ENCODE data around the gene TYK2.

Gene TYK2

DNA sequence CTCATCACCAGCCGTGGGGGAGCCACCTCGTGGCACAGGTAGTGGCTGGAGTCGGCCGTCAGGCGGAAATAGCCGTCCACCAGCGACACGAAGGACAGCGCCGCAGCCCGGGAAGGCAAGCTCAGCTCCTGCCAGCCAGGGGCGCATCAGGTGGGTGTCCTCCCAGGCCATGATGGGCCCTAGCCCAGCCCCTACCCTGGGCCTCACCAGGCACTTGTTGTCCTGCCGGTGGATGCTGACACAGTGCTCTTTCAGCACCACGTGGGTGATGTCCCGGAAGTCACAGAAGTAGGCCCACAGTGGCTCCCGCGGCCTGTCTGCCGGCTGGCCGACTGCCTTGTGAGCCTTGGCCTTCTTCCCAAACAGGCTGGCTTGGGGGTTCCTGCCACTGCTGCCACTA, 15.7 kb downstream of the TYK2 start:
- no peak overlapping the region for H3K27ac ChIP-seq (ENCODE audit: low read depth, low read length)
- no peak for TF ChIP-seq EZH2phosphoT487 (conservative IDR thresholded peaks at IDR 0.05; ENCODE audit: low read length)
- no peak for TF ChIP-seq CTCF (IDR thresholded peaks at IDR 0.05; ENCODE audit: insufficient read depth, low read length, poor library complexity, severe bottlenecking)
- no peaks in the 10 kb centered on the region for H3K9me3 ChIP-seq (ENCODE audit: insufficient read depth, low read length)
- no peaks in the 10 kb centered on the region for H4K20me1 ChIP-seq (ENCODE audit: low read depth, low read length)
- H2AFZ ChIP-seq (ENCODE audit: low read depth, low read length, severe bottlenecking), result no peak overlapping the region
- H3K9me2 ChIP-seq (replicated peaks; ENCODE audit: insufficient read depth, low read length), result no peaks in the 10 kb centered on the region
- no peak overlapping the region for H3K4me3 ChIP-seq (ENCODE audit: insufficient read depth, low read length, poor library complexity, severe bottlenecking)
- no peaks in the 10 kb centered on the region for H3K36me3 ChIP-seq (ENCODE audit: low read length)
- H3K27me3 ChIP-seq (ENCODE audit: low read length), result no peaks in the 10 kb centered on the region
- H3K79me2 ChIP-seq (ENCODE audit: insufficient read depth, low read length), result no peaks in the 10 kb centered on the region
- no peak overlapping the region for H3K9ac ChIP-seq (ENCODE audit: low read length)
- no peak overlapping the region for H3K4me2 ChIP-seq (ENCODE audit: low read depth, low read length, poor library complexity, severe bottlenecking)
- no peaks in the 10 kb centered on the region for H3F3A ChIP-seq (ENCODE audit: insufficient read depth)

GRCh38 chr19:10363789-10364281, 16.5 kb downstream of the TYK2 start:
- Histone ChIP-seq H3K79me2 (ENCODE audit: insufficient read depth, low read length) (no peaks in the 10 kb centered on the region), H3K27me3 (ENCODE audit: low read length) (no peaks in the 10 kb centered on the region), H3K4me3 (ENCODE audit: insufficient read depth, low read length, poor library complexity, severe bottlenecking) (no peak overlapping the region), H3K4me2 (ENCODE audit: low read depth, low read length, poor library complexity, severe bottlenecking) (no peak overlapping the region), H3K9me2 (replicated peaks; ENCODE audit: insufficient read depth, low read length) (no peaks in the 10 kb centered on the region), H2AFZ (ENCODE audit: low read depth, low read length, severe bottlenecking) (no peak overlapping the region), H3F3A (ENCODE audit: insufficient read depth) (no peaks in the 10 kb centered on the region), H3K9ac (ENCODE audit: low read length) (no peak overlapping the region), H3K9me3 (ENCODE audit: insufficient read depth, low read length) (no peaks in the 10 kb centered on the region), H4K20me1 (ENCODE audit: low read depth, low read length) (no peaks in the 10 kb centered on the region), H3K27ac (ENCODE audit: low read depth, low read length) (no peak overlapping the region), H3K36me3 (ENCODE audit: low read length) (no peaks in the 10 kb centered on the region)
- TF ChIP-seq EZH2phosphoT487 (conservative IDR thresholded peaks at IDR 0.05; ENCODE audit: low read length) (no peak), CTCF (IDR thresholded peaks at IDR 0.05; ENCODE audit: insufficient read depth, low read length, poor library complexity, severe bottlenecking) (no peak)

- no peaks in the 10 kb centered on the region for H3K27me3 ChIP-seq (ENCODE audit: low read length)
- H3K9ac ChIP-seq (ENCODE audit: low read length), result no peak overlapping the region
- no peaks in the 10 kb centered on the region for H3K36me3 ChIP-seq (ENCODE audit: low read length)
- H3K79me2 ChIP-seq (ENCODE audit: insufficient read depth, low read length), result no peaks in the 10 kb centered on the region
- TF ChIP-seq EZH2phosphoT487 (conservative IDR thresholded peaks at IDR 0.05; ENCODE audit: low read length) (no peak), CTCF (IDR thresholded peaks at IDR 0.05; ENCODE audit: insufficient read depth, low read length, poor library complexity, severe bottlenecking) (no peak)
- no peak overlapping the region for H2AFZ ChIP-seq (ENCODE audit: low read depth, low read length, severe bottlenecking)
- H3K27ac ChIP-seq (ENCODE audit: low read depth, low read length), result no peak overlapping the region
- no peaks in the 10 kb centered on the region for H3F3A ChIP-seq (ENCODE audit: insufficient read depth)
- no peak overlapping the region for H3K4me3 ChIP-seq (ENCODE audit: insufficient read depth, low read length, poor library complexity, severe bottlenecking)
- H3K9me2 ChIP-seq (replicated peaks; ENCODE audit: insufficient read depth, low read length), result no peaks in the 10 kb centered on the region
- H3K4me2 ChIP-seq (ENCODE audit: low read depth, low read length, poor library complexity, severe bottlenecking), result no peak overlapping the region
- H3K9me3 ChIP-seq (ENCODE audit: insufficient read depth, low read length), result no peaks in the 10 kb centered on the region
- no peaks in the 10 kb centered on the region for H4K20me1 ChIP-seq (ENCODE audit: low read depth, low read length)
These were observed 18.1 kb downstream of the TYK2 start for GRCh38 chr19:10362259-10362658.
